DOHH2 (cell line): ENCODE results near the gene ABI1.
"Not testable (repeated sequence)": the region's sequence is repeated elsewhere in the genome, so short reads cannot be mapped to it uniquely, and the experiment has no call there.

Experiments used
- EZH2phosphoT487 ChIP-seq: fragments of 200-600 bp; sonication (generic); IDR thresholded peaks from 2 replicates; pipeline ENCODE4 v1.6.1; 2017; ENCODE audit warnings: borderline replicate concordance, mild to moderate bottlenecking, antibody characterized with exemption, low read length, moderate library complexity, mixed read lengths
- TF ChIP-seq, protein P1 (sequence below): fragments of 200-600 bp; sonication (generic); IDR thresholded peaks from one replicate; pipeline ENCODE4 v1.5.1; 2014; ENCODE audit warnings: antibody characterized with exemption, mild to moderate bottlenecking, low read depth, low read length; ENCODE audit not compliant: poor library complexity, severe bottlenecking

DNA sequence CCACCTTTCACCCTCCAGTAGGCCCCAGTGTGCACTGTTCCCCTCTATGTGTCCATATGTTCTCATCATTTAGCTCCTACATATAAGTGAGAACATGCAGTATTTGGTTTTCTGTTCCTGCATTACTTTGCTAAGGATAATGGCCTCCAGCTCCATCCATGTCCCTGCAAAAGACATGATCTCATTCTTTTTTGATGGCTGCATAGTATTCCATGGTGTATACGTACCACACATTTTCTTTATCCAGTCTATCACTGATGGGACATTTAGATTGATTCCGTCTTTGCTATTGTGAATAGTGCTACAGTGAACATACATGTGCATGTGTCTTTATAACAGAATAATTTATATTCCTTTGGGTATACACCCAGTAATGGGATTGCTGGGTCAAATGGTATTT, 71.0 kb downstream of the ABI1 start:
- TF ChIP-seq, protein P1, sequence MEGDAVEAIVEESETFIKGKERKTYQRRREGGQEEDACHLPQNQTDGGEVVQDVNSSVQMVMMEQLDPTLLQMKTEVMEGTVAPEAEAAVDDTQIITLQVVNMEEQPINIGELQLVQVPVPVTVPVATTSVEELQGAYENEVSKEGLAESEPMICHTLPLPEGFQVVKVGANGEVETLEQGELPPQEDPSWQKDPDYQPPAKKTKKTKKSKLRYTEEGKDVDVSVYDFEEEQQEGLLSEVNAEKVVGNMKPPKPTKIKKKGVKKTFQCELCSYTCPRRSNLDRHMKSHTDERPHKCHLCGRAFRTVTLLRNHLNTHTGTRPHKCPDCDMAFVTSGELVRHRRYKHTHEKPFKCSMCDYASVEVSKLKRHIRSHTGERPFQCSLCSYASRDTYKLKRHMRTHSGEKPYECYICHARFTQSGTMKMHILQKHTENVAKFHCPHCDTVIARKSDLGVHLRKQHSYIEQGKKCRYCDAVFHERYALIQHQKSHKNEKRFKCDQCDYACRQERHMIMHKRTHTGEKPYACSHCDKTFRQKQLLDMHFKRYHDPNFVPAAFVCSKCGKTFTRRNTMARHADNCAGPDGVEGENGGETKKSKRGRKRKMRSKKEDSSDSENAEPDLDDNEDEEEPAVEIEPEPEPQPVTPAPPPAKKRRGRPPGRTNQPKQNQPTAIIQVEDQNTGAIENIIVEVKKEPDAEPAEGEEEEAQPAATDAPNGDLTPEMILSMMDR = not testable (repeated sequence)
- TF ChIP-seq EZH2phosphoT487 = not testable (repeated sequence)
